NCI-H446 (cell line): ENCODE results near the gene CXXC5.

Experiments
- DNase-seq, 2 experiments: peaks; one replicate each; lab custom pipeline; 2025; lab: John Stamatoyannopoulos, UW

The CXXC5 gene

GRCh38 chr5:139651043-139651834 is 3.1 kb downstream of the CXXC5 start:
- DNase-seq, result peak in 1 of 2 experiments; percentile 54

- DNase-seq, result peak; percentile 78 to 80
Observed at GRCh38 chr5:139651853-139652787, 4.0 kb downstream of the CXXC5 start.

GRCh38 chr5:139652788-139653241 is 4.7 kb downstream of the CXXC5 start:
- DNase-seq, result no peak

- DNase-seq, result no peak
Observed at GRCh38 chr5:139653616-139654015, 5.5 kb downstream of the CXXC5 start.

- DNase-seq, result no peak
Observed at GRCh38 chr5:139654464-139654863, 6.3 kb downstream of the CXXC5 start.

GRCh38 chr5:139654871-139655491 is 6.8 kb downstream of the CXXC5 start:
- DNase-seq, result no peak

- DNase-seq, result no peak
Observed at GRCh38 chr5:139655727-139656271, 7.7 kb downstream of the CXXC5 start.

GRCh38 chr5:139657363-139658321 is 9.5 kb downstream of the CXXC5 start:
- DNase-seq, result peak in 1 of 2 experiments; percentile 25

GRCh38 chr5:139658501-139658927 is 10.4 kb downstream of the CXXC5 start:
- peak in 1 of 2 experiments; percentile 77 for DNase-seq

GRCh38 chr5:139658928-139659667 is 10.9 kb downstream of the CXXC5 start:
- peak; percentile 48 to 81 for DNase-seq

GRCh38 chr5:139659695-139660101 is 11.5 kb downstream of the CXXC5 start:
- DNase-seq, result peak in 1 of 2 experiments; percentile 63

- DNase-seq, result peak; percentile 37 to 78
Observed at GRCh38 chr5:139660105-139660922, 12.2 kb downstream of the CXXC5 start.

GRCh38 chr5:139660923-139661814 is 13.0 kb downstream of the CXXC5 start:
- DNase-seq, result no peak

GRCh38 chr5:139662617-139663016 is 14.5 kb downstream of the CXXC5 start:
- no peak for DNase-seq

- no peak for DNase-seq
Observed at GRCh38 chr5:139663207-139664085, 15.3 kb downstream of the CXXC5 start.

GRCh38 chr5:139664086-139664693 is 16.0 kb downstream of the CXXC5 start:
- no peak for DNase-seq
